Activated naive CD4-positive, alpha-beta T cell treated with anti-CD3 and anti-CD28 coated beads, Interleukin-2, amount 50 U/mL, for 24 hours (primary cell): Measurements from ENCODE around the gene PHACTR1.

Experiments used
- H3K27ac Mint-ChIP-seq: one replicate; pipeline ENCODE4 v1.8.0; 2021; ENCODE audit warnings: mild to moderate bottlenecking, mixed read lengths
- H3K27me3 Mint-ChIP-seq: one replicate; pipeline ENCODE4 v1.8.0; 2021; ENCODE audit warnings: mixed read lengths
- H3K36me3 Mint-ChIP-seq: one replicate; pipeline ENCODE4 v1.8.0; 2021; ENCODE audit warnings: mixed read lengths
- H3K4me1 Mint-ChIP-seq: one replicate; pipeline ENCODE4 v1.8.0; 2021; ENCODE audit warnings: mixed read lengths
- H3K4me3 Mint-ChIP-seq: one replicate; pipeline ENCODE4 v1.8.0; 2021; ENCODE audit warnings: mild to moderate bottlenecking, mixed read lengths
- H3K9me3 Mint-ChIP-seq: one replicate; pipeline ENCODE4 v1.8.0; 2021; ENCODE audit warnings: mixed read lengths

PHACTR1 gene

GRCh38 chr6:12952318-12952717 lies 235.8 kb downstream of the PHACTR1 start:
- no peaks in the 10 kb centered on the region for H3K9me3 Mint-ChIP-seq
- H3K36me3 Mint-ChIP-seq, result no peaks in the 10 kb centered on the region
- H3K27ac Mint-ChIP-seq, result no peak overlapping the region
- H3K27me3 Mint-ChIP-seq, result peaks cover 20% of the 10 kb centered on the region
- no peak overlapping the region for H3K4me3 Mint-ChIP-seq
- H3K4me1 Mint-ChIP-seq, result peaks cover 13% of the 10 kb centered on the region

- Mint-ChIP-seq H3K9me3 (no peaks in the 10 kb centered on the region), H3K27ac (no peak overlapping the region), H3K4me3 (peak overlapping the region; percentile 70), H3K36me3 (no peaks in the 10 kb centered on the region), H3K4me1 (peaks cover 25% of the 10 kb centered on the region), H3K27me3 (peaks cover 35% of the 10 kb centered on the region)
Measured at GRCh38 chr6:12955956-12956355, 239.4 kb downstream of the PHACTR1 start.

GRCh38 chr6:12956991-12957320 lies 240.4 kb downstream of the PHACTR1 start:
- H3K4me1 Mint-ChIP-seq, result peaks cover 25% of the 10 kb centered on the region
- no peaks in the 10 kb centered on the region for H3K36me3 Mint-ChIP-seq
- no peaks in the 10 kb centered on the region for H3K9me3 Mint-ChIP-seq
- H3K4me3 Mint-ChIP-seq, result peak overlapping the region; percentile 86
- H3K27ac Mint-ChIP-seq, result no peak overlapping the region
- H3K27me3 Mint-ChIP-seq, result peaks cover 34% of the 10 kb centered on the region

GRCh38 chr6:12957321-12958051 lies 240.9 kb downstream of the PHACTR1 start:
- H3K27ac Mint-ChIP-seq, result no peak overlapping the region
- H3K4me1 Mint-ChIP-seq, result peaks cover 25% of the 10 kb centered on the region
- peaks cover 34% of the 10 kb centered on the region for H3K27me3 Mint-ChIP-seq
- peak overlapping the region; percentile 86 for H3K4me3 Mint-ChIP-seq
- no peaks in the 10 kb centered on the region for H3K36me3 Mint-ChIP-seq
- H3K9me3 Mint-ChIP-seq, result no peaks in the 10 kb centered on the region

DNA sequence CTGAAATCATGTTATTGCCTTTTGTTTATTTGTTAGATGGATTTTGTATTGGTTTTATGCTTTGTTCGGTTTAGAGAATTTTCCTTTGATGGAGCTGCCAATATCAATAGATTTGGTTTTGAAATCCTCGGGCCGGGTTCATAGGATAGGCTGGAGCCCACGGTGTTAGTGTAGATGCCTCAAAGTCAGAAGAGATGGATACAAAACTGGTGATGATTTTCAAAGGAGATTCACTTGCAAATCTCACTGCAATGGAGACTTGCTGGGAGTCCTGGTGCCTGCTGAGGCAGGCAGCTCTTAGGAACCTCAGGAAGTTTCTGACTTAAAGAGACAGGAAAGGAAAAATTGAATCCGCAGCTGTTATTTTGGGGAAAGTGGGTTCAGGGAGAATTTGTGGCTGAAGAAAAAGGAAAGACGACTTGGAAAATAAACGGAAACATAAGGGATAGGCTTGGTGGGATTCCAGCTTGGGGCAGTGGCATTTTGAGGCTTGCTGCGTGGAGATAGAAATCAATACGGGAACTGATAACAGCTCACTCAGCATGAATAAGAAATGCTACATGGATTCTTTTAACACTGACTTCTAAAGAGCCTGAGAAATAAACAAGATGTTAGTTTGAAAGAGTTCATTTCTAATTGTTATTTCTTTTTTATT lies 241.6 kb downstream of the PHACTR1 start:
- H3K27ac Mint-ChIP-seq, result no peak overlapping the region
- no peaks in the 10 kb centered on the region for H3K36me3 Mint-ChIP-seq
- no peaks in the 10 kb centered on the region for H3K9me3 Mint-ChIP-seq
- peak overlapping the region; percentile 86 for H3K4me3 Mint-ChIP-seq
- H3K27me3 Mint-ChIP-seq, result peaks cover 32% of the 10 kb centered on the region
- H3K4me1 Mint-ChIP-seq, result peaks cover 25% of the 10 kb centered on the region

- Mint-ChIP-seq H3K4me3 (no peak overlapping the region), H3K27ac (no peak overlapping the region), H3K27me3 (peaks cover 33% of the 10 kb centered on the region), H3K4me1 (peaks cover 14% of the 10 kb centered on the region), H3K9me3 (no peaks in the 10 kb centered on the region), H3K36me3 (no peaks in the 10 kb centered on the region)
Measured at GRCh38 chr6:12961761-12962160, 245.2 kb downstream of the PHACTR1 start.

DNA sequence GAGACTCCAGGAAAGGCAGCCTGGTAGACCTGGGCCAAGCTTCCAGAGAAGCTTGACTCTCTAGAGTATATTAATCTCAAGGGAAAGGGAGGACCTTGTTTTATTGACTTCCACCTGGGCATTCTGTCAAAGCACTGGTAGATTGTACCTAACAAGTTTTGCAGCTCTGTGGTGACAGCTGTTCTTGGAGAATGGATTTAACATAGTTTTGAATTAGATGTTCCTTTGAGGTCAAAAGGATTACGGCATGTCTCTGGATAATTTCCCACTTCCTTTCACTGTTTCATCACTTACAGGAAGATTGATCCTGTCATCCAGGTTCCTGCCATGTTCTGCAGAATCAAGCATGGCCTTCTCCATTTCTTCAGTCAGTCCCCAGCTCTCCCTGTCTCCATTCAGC lies 246.0 kb downstream of the PHACTR1 start:
- Mint-ChIP-seq H3K9me3 (no peaks in the 10 kb centered on the region), H3K4me1 (peaks cover 10% of the 10 kb centered on the region), H3K36me3 (no peaks in the 10 kb centered on the region), H3K4me3 (no peak overlapping the region), H3K27me3 (peaks cover 33% of the 10 kb centered on the region), H3K27ac (no peak overlapping the region)

DNA sequence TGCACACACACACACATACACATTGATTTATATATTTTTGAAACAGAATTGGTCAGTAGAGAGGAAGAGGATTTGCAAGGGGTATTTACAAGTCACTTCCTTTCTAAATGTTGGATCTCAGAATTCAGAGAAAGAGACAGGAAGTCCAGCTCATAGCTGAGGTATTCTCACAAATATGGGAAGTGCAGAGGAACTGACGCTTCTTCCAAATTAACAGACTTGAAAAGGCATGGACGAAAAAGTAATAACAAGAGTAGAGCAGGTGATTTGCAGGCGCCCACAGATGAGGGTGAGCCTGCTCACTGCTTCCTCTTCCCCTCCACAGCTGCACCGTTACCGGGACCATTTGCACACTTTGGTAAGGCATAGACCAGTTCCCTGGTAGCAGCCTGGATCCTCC lies 246.4 kb downstream of the PHACTR1 start:
- Mint-ChIP-seq H3K27me3 (peaks cover 29% of the 10 kb centered on the region), H3K36me3 (no peaks in the 10 kb centered on the region), H3K4me1 (peaks cover 5% of the 10 kb centered on the region), H3K9me3 (no peaks in the 10 kb centered on the region), H3K4me3 (no peak overlapping the region), H3K27ac (no peak overlapping the region)

- Mint-ChIP-seq H3K27ac (no peak overlapping the region), H3K36me3 (no peaks in the 10 kb centered on the region), H3K4me3 (no peak overlapping the region), H3K4me1 (no peaks in the 10 kb centered on the region), H3K27me3 (peaks cover 27% of the 10 kb centered on the region), H3K9me3 (no peaks in the 10 kb centered on the region)
Measured at GRCh38 chr6:12963567-12963966, 247.0 kb downstream of the PHACTR1 start.

- Mint-ChIP-seq H3K4me3 (no peak overlapping the region), H3K27ac (no peak overlapping the region), H3K4me1 (no peaks in the 10 kb centered on the region), H3K36me3 (no peaks in the 10 kb centered on the region), H3K27me3 (peaks cover 31% of the 10 kb centered on the region), H3K9me3 (no peaks in the 10 kb centered on the region)
Measured at GRCh38 chr6:12967686-12968085, 251.1 kb downstream of the PHACTR1 start.

DNA sequence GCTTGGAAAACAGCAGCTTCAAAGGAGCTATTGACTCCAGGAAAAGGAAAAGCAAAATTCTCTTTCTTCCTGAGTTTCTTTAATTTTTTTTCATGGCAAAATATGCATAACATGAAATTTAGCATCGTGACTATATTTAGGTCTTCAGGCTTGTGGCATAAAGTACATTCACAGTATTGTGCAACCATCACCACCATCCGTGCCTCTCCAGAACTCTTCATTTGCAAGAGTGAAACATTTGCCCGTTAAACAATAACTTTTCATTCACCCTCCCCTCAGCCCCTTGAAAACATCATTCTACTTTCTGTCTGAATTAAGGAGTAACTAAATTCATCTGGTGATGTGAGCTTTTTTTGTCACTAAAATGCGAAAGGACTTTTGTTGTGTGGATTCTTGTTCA lies 251.7 kb downstream of the PHACTR1 start:
- Mint-ChIP-seq H3K4me1 (no peaks in the 10 kb centered on the region), H3K4me3 (no peak overlapping the region), H3K9me3 (no peaks in the 10 kb centered on the region), H3K27ac (no peak overlapping the region), H3K36me3 (no peaks in the 10 kb centered on the region), H3K27me3 (peaks cover 31% of the 10 kb centered on the region)

GRCh38 chr6:12968839-12969558 lies 252.4 kb downstream of the PHACTR1 start:
- Mint-ChIP-seq H3K4me3 (no peak overlapping the region), H3K36me3 (no peaks in the 10 kb centered on the region), H3K27ac (no peak overlapping the region), H3K27me3 (peaks cover 33% of the 10 kb centered on the region), H3K9me3 (no peaks in the 10 kb centered on the region), H3K4me1 (no peaks in the 10 kb centered on the region)

DNA sequence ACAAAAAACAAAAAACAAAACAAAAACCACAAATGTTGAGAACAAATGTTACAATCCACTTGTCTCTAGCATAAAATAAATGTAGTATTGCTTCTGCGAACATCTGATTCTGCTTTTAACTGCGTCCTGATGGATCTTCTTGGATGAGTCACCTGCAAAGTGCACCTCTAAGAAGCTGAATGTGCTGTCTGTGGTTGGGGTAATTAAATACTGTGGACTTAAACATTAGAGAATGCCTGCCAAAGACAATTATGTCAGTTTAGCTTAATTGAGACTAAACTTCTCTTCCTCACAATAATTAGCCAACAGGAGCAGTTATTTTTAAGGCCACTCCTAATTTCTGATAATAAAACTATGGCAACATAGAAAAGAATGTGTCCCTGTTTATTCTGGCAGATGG lies 253.4 kb downstream of the PHACTR1 start:
- no peaks in the 10 kb centered on the region for H3K36me3 Mint-ChIP-seq
- H3K4me3 Mint-ChIP-seq, result no peak overlapping the region
- H3K27me3 Mint-ChIP-seq, result peaks cover 27% of the 10 kb centered on the region
- no peaks in the 10 kb centered on the region for H3K9me3 Mint-ChIP-seq
- no peaks in the 10 kb centered on the region for H3K4me1 Mint-ChIP-seq
- no peak overlapping the region for H3K27ac Mint-ChIP-seq

- Mint-ChIP-seq H3K9me3 (no peaks in the 10 kb centered on the region), H3K27me3 (peaks cover 16% of the 10 kb centered on the region), H3K4me1 (no peaks in the 10 kb centered on the region), H3K27ac (no peak overlapping the region), H3K4me3 (no peak overlapping the region), H3K36me3 (no peaks in the 10 kb centered on the region)
Measured at GRCh38 chr6:12973386-12973785, 256.8 kb downstream of the PHACTR1 start.

DNA sequence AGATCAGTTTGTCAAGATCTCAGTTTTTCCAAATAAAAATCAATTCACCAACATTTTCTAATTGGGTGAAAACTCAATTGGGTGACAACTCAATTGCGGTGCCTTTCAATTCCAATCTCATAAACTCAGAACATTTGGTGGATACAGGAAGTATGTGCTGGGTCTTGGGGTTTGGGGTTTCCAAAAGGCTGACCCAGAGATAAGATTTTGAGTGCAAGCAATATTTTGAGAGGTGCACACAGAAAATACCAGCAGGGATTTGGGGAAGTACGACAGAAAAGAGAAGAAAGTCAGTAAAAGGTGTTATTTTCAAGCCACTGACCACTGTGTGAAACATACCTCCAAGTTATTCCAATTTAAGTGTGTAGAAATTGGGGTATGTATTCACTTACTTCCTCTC lies 258.0 kb downstream of the PHACTR1 start:
- Mint-ChIP-seq H3K27ac (no peak overlapping the region), H3K36me3 (no peaks in the 10 kb centered on the region), H3K9me3 (no peaks in the 10 kb centered on the region), H3K4me1 (no peaks in the 10 kb centered on the region), H3K27me3 (peaks cover 12% of the 10 kb centered on the region), H3K4me3 (no peak overlapping the region)

- no peaks in the 10 kb centered on the region for H3K36me3 Mint-ChIP-seq
- H3K4me3 Mint-ChIP-seq, result no peak overlapping the region
- no peaks in the 10 kb centered on the region for H3K9me3 Mint-ChIP-seq
- H3K27ac Mint-ChIP-seq, result no peak overlapping the region
- H3K27me3 Mint-ChIP-seq, result peaks cover 9% of the 10 kb centered on the region
- no peaks in the 10 kb centered on the region for H3K4me1 Mint-ChIP-seq
Measured at GRCh38 chr6:12976366-12976765, 259.8 kb downstream of the PHACTR1 start.
